Activated T-cell treated with anti-CD3 and anti-CD28 coated beads, Interleukin-2, amount 50 U/mL, for 72 hours (primary cell): ENCODE measurements around the gene WFDC5. TPM values are rescaled to one million over a fixed set of nuclear protein-coding genes. Genes with fewer than 3 reads are reported as not detected.

Experiments used
- ATAC-seq, 2 donors: fragments of 150-1000 bp; cut with Tn5 transposase; replicated peaks in 1 of 2; 2 replicates each; pipeline ENCODE4 v1.10.0; 2021; ENCODE audit warnings: moderate library complexity in 2 of 2, mild to moderate bottlenecking in 1 of 2
- DNase-seq, 2 donors: peaks; one replicate each; pipeline ENCODE4 v3.0.0; 2021 to 2022; ENCODE audit warnings: mixed read lengths in 1 of 2
- H3K27ac Mint-ChIP-seq: one replicate; pipeline ENCODE4 v1.8.0; 2022; ENCODE audit warnings: mild to moderate bottlenecking, moderate library complexity, mixed read lengths
- H3K27me3 Mint-ChIP-seq: one replicate; pipeline ENCODE4 v1.8.0; 2022; ENCODE audit warnings: low read depth, mixed read lengths
- H3K36me3 Mint-ChIP-seq, 2 donors: one replicate each; pipeline ENCODE4 v1.8.0; 2022; ENCODE audit warnings: mixed read lengths in 2 of 2, mild to moderate bottlenecking in 1 of 2; ENCODE audit not compliant: insufficient read depth in 2 of 2
- H3K4me1 Mint-ChIP-seq: one replicate; pipeline ENCODE4 v1.8.0; 2022; ENCODE audit warnings: low read depth, mixed read lengths
- H3K4me3 Mint-ChIP-seq, 2 donors: one replicate each; pipeline ENCODE4 v1.8.0; 2022; ENCODE audit warnings: mild to moderate bottlenecking in 2 of 2, mixed read lengths in 2 of 2, moderate library complexity in 2 of 2
- H3K9me3 Mint-ChIP-seq, 2 donors: one replicate each; pipeline ENCODE4 v1.8.0; 2022; ENCODE audit warnings: mixed read lengths in 2 of 2
- total RNA-seq, 2 donors: library from RNA; stranded (reverse); gene quantifications; one replicate each; pipeline ENCODE4 v1.2.3, GENCODE V29; 2022

The WFDC5 gene
- total RNA-seq, 2 donors from 2014 or later: 1.4 TPM; not detected in 1

DNA sequence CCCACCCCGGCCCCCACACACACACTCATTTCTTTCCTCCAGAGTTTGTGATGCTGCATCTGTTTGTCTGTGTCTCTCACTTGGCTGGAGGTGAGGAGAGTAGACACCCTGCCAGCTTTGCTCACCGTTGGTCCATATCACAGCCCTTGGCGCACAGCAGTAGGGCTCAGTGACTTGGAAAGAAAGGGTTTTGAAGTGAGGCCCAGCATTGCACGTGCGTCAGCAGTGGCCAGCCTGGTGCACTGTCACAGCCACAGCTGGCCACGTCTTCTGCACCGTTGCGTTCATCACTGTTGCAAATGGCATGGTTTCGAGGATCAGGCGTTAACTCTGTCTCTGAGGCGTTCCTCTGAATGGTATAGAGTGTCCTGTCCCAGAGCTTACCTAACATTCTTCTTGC lies 3.7 kb downstream of the WFDC5 start:
- H3K9me3 Mint-ChIP-seq: no peaks in the 10 kb centered on the region
- no peak for DNase-seq
- H3K36me3 Mint-ChIP-seq: no peaks in the 10 kb centered on the region
- H3K4me3 Mint-ChIP-seq: no peak overlapping the region
- no peak for ATAC-seq
- H3K4me1 Mint-ChIP-seq: peaks cover 17% of the 10 kb centered on the region
- H3K27ac Mint-ChIP-seq: no peak overlapping the region
- peaks cover 22% of the 10 kb centered on the region for H3K27me3 Mint-ChIP-seq

DNA sequence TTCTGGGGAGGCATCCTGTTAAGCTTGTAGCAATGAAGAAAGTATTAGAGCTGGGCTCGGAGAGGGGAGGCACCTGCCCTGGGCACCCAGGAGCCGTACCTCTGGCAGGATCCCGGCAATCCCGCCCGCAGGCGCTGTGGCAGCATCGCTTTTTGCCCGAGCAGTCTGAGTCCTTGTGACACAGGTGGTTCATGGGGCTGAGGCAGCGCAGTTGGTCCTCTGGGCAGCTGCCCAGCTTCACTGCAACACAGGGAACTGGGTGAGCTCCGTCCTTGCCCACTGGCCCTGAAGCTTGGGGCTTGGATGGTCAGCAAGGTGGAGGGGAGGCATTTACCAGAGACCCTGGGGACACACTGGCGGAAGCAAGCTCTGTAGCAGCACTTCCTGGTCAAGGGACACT lies 4.7 kb downstream of the WFDC5 start:
- DNase-seq: no peak
- peaks cover 10% of the 10 kb centered on the region for H3K4me1 Mint-ChIP-seq
- H3K27ac Mint-ChIP-seq: no peak overlapping the region
- H3K9me3 Mint-ChIP-seq: no peaks in the 10 kb centered on the region
- H3K27me3 Mint-ChIP-seq: peaks cover 22% of the 10 kb centered on the region
- no peak for ATAC-seq
- H3K4me3 Mint-ChIP-seq: no peak overlapping the region
- H3K36me3 Mint-ChIP-seq: no peaks in the 10 kb centered on the region

DNA sequence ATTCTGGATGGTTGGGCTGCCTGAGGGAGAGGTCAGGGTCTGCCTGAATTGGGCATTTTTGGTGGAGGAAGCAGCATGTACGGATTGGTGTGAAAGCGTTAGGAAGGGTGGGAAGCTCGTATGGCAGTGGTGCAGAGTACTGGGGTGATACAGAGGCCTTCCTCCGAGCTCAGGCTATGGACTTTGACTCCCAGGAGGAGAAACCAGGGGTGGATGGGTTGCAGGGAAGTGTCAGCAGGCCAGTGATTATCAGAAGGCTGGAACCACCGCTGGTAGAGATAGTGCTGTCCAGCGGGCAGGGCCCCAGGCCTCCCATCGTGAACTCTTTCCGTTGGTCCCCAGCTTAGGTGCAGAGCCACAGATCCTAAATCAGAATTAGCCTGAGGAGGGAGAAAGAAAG lies 5.3 kb downstream of the WFDC5 start:
- Mint-ChIP-seq H3K27ac (no peak overlapping the region), H3K36me3 (no peaks in the 10 kb centered on the region), H3K4me1 (peaks cover 4% of the 10 kb centered on the region), H3K4me3 (no peak overlapping the region), H3K27me3 (peaks cover 19% of the 10 kb centered on the region), H3K9me3 (no peaks in the 10 kb centered on the region)
- DNase-seq: no peak
- ATAC-seq: no peak

DNA sequence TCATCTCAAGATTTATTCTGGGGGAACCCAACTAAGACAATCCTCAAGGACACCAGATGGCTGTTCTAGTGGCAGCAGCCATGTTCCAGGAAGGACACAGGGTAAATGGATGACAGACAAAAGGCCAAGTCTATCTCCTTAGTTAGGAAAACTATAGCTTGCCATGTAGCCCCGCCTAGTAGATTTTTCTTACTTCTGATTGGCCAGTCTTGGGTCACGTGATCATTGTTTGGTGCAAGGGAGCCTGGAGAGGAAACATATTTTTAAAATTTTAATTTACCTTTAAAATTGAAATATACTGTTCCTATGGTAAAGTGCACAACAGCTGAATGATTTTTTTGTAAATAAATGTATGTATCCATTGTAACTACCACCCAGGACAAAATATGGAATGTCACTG lies 9.7 kb downstream of the WFDC5 start:
- Mint-ChIP-seq H3K4me1 (peaks cover 6% of the 10 kb centered on the region), H3K27ac (no peak overlapping the region), H3K9me3 (no peaks in the 10 kb centered on the region), H3K27me3 (peaks cover 36% of the 10 kb centered on the region), H3K4me3 (no peak overlapping the region), H3K36me3 (no peaks in the 10 kb centered on the region)
- DNase-seq (no peak), ATAC-seq (no peak)

DNA sequence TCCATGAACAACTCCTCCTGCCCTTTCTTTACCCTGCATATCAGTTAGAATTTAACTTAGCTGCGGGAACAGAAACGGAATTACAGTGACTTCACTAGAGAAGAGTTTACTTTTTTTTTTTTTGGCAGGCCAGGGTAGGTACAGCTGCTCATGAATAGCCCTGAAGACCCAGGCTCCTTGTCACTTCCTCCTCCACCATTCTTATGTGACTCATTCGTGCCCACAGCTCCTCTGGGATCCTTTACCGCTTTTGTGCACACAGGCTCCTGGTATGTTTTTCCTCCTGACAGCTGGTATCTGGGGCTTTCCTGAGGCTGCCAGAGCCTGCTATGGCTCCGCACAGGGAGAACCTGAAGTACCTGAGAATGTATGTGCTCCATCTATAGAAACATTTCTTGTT lies 10.2 kb downstream of the WFDC5 start:
- Mint-ChIP-seq H3K4me1 (peaks cover 6% of the 10 kb centered on the region), H3K4me3 (no peak overlapping the region), H3K27me3 (peaks cover 41% of the 10 kb centered on the region), H3K36me3 (no peaks in the 10 kb centered on the region), H3K27ac (no peak overlapping the region), H3K9me3 (no peaks in the 10 kb centered on the region)
- no peak for DNase-seq
- ATAC-seq: no peak

DNA sequence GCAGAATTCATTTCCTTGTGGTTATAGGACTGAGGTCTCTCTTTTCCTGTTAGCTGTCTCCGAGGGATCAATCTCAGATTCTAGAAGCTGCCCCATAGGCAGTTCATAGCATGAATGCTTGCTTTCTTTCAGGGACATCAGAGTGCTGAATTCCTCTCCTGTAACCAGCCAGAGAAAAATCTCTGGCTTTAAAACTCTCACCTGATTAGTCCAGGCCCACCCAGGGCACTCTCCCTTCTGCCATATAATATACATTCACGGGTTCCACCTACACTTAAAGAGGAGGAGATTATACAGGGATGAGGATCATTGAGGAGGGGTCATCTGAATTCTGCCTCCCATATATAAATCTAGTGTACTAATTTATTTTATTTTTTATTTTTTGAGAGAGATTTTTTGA lies 11.9 kb downstream of the WFDC5 start:
- Mint-ChIP-seq H3K36me3 (no peaks in the 10 kb centered on the region), H3K27me3 (peaks cover 55% of the 10 kb centered on the region), H3K27ac (peak overlapping the region; percentile 18), H3K4me3 (no peak overlapping the region), H3K9me3 (no peaks in the 10 kb centered on the region), H3K4me1 (peaks cover 6% of the 10 kb centered on the region)
- no peak for ATAC-seq
- DNase-seq: no peak

DNA sequence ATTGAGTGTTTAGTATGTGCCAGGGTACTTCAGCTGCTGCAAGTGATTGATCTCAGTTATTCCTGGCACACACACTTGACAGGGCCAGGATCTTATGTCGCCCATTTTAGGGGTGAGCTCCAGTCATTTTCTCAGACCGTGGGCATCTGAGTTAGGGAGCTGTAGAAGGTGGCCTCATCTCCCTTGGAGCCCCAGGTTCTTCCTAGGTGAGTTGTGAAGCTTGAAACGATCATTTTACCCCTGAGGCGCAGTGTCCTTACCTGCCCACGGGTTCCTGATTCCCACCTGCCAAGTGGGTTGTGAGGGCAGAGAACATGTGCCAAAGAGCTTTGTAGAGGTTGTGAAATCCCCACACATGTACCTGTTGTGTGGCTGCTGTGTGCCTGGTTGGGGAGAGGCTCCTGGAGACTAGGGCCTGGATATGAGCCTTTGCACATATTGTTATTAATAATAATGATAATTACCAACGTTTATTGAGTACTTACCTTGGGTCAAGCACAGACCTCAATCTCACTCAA lies 13.6 kb downstream of the WFDC5 start:
- H3K9me3 Mint-ChIP-seq: no peaks in the 10 kb centered on the region
- H3K36me3 Mint-ChIP-seq: no peaks in the 10 kb centered on the region
- H3K4me3 Mint-ChIP-seq: peak overlapping the region; percentile 68 to 74
- ATAC-seq (no peak), DNase-seq (no peak)
- H3K27ac Mint-ChIP-seq: no peak overlapping the region
- peaks cover 62% of the 10 kb centered on the region for H3K27me3 Mint-ChIP-seq
- peaks cover 15% of the 10 kb centered on the region for H3K4me1 Mint-ChIP-seq

DNA sequence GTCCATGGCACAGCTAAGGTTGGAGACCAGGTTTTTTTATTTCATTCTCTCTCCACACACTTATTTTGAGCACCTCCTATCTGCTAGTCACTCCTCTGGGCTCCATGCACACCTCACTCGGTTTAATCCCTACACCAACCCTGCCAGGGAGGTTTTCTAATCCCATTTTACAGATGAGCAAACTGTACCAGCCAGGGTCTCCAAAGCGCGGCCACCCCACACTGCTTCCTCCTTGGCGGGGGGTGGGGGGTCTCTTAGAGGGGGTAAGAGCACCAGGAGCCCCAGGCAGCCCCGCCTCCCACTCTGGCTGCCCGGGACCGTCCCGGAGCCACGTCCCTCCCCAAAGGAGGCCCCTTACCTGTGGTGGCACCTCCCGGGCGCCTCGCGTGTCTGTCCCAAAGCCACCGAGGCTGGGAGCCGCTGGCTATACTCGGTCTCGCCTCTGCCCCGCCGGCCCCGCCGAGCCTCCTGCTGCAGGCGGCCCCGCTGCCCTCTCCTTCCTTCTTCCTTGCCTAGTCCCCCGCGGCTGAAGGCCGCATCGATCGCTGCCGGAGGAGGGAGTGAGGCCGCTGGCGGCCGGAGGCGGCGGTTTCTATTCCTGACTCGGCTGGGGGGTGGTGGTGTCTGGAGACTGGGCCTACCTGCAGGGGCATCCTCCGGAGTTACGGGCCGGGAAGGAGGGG lies 14.3 kb downstream of the WFDC5 start, which contains the start of gene KCNS1:
KCNS1 (minus strand) TSS at position 565 of the 683 bp plus-strand sequence. CDS start 1,891 bp downstream, outside the sequence.
- Mint-ChIP-seq H3K9me3 (no peaks in the 10 kb centered on the region), H3K4me1 (peaks cover 22% of the 10 kb centered on the region), H3K27me3 (peaks cover 61% of the 10 kb centered on the region), H3K27ac (no peak within 1 kb of the TSS), H3K36me3 (no peaks in the 10 kb centered on the region), H3K4me3 (peak within 1 kb of the TSS; percentile 68 to 74)
- ATAC-seq (peak in 1 of 2 donors; percentile 8), DNase-seq (no peak)

DNA sequence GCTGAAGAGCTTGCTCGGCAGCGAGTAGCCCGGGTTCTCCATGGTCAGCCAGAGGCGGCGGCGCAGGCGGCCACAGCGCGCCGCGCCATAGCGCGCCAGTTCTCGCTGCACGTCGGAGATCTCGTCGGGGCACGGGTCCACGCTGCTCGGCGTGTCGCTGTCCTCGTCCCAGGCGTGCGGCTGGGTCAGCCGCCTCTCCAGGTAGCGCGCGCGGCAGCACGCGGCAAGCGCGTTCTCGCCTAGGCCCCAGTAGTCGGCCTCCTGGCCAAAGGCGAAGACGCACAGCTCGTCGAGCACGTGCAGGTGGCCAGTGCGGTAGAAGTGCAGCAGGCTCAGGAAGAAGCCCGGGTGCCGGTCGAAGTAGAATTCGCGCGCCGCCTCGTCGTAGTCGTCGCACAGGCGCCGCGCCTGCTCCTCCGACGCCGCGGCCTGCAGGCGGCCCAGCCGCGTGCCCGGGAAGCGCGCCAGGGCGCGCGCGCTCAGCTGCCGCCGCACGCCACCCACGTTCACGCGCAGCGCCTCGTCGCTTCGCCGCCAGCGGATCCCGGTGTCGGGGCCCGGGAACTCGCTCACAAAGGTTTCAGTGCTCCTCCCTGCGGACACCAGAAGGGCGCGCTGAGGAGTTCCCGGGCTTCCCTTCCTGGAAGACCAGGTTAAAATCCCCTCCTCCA lies 16.7 kb downstream of the WFDC5 start:
- DNase-seq (peak; percentile 19 to 41), ATAC-seq (peak; percentile 16)
- no peaks in the 10 kb centered on the region for H3K36me3 Mint-ChIP-seq
- H3K4me3 Mint-ChIP-seq: peak overlapping the region; percentile 75 to 77
- H3K27me3 Mint-ChIP-seq: peaks cover 57% of the 10 kb centered on the region
- H3K27ac Mint-ChIP-seq: no peak overlapping the region
- no peaks in the 10 kb centered on the region for H3K9me3 Mint-ChIP-seq
- H3K4me1 Mint-ChIP-seq: peaks cover 25% of the 10 kb centered on the region

DNA sequence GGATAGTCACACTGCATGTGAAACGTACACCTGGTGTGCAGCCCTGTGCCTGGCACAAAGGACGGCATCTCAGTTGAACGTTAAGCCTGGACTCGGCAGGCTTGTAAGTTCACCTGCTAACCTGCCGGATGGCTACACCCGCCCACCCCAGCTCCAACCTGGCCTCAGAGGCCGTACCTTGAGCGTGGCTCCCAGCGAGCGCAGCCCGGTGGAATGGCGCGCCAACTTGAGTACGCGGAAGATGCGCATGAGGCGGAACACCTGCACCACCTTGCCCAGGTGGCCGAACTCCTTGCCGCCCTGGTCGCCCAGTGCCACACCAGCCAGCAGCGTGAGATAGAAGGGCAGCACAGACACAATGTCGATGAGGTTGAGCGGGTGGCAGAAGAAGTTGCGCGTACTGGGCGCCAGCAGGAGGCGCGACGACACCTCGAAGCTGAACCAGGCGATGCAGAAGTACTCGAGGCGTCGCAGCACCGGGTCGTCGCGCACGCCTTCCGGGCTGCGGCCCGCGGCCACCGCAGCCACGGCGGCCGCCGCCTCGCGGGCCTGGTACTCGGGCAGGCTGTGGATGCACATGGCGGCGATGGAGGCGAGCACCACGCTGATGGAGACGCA lies 17.4 kb downstream of the WFDC5 start:
- H3K36me3 Mint-ChIP-seq: no peaks in the 10 kb centered on the region
- DNase-seq: peak; percentile 66 to 69
- peaks cover 50% of the 10 kb centered on the region for H3K27me3 Mint-ChIP-seq
- H3K9me3 Mint-ChIP-seq: no peaks in the 10 kb centered on the region
- H3K4me1 Mint-ChIP-seq: peaks cover 25% of the 10 kb centered on the region
- ATAC-seq: peak; percentile 65 to 72
- H3K4me3 Mint-ChIP-seq: peak overlapping the region; percentile 75 to 77
- H3K27ac Mint-ChIP-seq: no peak overlapping the region

DNA sequence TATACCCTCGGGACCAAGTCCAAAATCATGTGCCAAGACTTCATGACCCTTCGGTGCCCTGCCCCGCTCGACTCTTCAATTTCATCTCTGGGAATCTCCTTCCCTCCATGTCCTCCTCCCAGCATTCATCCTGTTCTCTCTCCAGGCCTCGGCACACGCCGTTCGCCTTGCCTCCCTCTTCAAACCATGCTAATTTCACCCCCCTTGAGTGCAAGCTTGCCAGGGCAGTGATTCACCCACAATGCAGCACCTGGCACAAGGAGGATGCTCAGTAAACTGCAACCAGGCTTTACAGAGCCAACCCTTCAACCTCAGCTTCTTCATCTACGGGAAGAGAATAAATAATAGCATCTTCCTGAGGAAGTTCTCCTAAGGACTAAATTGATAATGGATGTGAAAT lies 18.2 kb downstream of the WFDC5 start:
- H3K4me3 Mint-ChIP-seq: no peak overlapping the region

DNA sequence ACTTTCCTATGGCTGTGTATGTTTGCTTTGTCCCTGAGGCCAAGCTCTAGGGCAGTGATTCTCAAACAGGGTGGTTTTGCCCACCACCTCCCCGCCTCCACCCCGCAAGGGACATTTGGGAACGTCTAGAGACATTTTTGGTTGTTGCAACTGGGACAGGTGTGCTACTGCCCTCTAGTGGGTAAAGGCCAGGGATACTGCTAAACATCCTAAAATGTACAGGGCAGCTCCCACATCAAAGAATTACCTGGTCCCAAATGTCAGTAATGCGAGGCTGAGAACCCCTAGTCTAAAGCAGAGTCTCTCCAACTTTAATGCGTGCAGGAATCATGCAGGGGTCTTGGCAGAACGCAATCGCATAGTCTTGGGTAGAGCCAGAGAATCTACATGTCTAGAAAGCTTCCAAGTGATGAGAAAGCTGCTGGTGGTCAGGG lies 19.2 kb downstream of the WFDC5 start:
- H3K27ac Mint-ChIP-seq: no peak overlapping the region
- peak; percentile 62 to 71 for DNase-seq
- no peak overlapping the region for H3K4me3 Mint-ChIP-seq
- H3K36me3 Mint-ChIP-seq: no peaks in the 10 kb centered on the region
- peaks cover 19% of the 10 kb centered on the region for H3K4me1 Mint-ChIP-seq
- no peaks in the 10 kb centered on the region for H3K9me3 Mint-ChIP-seq
- H3K27me3 Mint-ChIP-seq: peaks cover 37% of the 10 kb centered on the region
- ATAC-seq: peak; percentile 19 to 41

More for the DNA sequence above, 18.2 kb downstream of the WFDC5 start:
- Mint-ChIP-seq H3K27ac (no peak overlapping the region), H3K9me3 (no peaks in the 10 kb centered on the region), H3K4me1 (peaks cover 25% of the 10 kb centered on the region), H3K27me3 (peaks cover 43% of the 10 kb centered on the region), H3K36me3 (no peaks in the 10 kb centered on the region)
- ATAC-seq (no peak), DNase-seq (no peak)

DNA sequence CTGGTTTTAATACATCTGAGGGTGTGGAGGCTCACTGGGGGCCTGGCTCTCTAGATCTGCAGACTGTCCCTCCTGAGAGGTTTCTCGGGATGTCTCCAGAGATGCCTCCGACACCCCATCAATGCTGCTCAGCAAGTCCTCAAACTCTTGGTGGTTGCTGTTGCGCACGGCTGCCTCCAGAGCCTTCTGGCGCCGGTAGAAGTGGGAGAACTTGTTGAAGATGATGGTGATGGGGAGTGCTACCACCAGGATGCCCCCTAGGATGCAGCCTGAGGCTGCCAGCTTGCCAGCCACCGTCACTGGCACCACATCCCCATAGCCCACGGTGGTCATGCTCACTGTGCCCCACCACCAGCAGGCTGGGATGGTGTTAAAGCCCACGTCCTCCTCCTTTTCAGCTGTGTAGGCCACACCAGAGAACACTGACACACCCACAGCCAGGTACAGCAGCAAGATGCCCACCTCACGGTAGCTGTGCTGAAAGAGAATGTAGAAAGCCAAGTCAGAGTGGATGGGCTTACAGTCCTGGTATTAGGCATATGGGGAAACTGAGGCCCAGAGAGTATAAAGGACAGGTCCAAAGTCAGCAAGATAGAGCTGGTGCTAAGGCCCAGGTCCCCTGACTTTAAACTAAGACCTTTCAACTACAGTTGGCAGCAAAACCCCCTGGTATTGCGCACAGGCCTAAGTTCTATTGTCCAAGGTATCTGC lies 20.0 kb downstream of the WFDC5 start:
- no peaks in the 10 kb centered on the region for H3K36me3 Mint-ChIP-seq
- no peaks in the 10 kb centered on the region for H3K9me3 Mint-ChIP-seq
- no peak for ATAC-seq
- no peak overlapping the region for H3K27ac Mint-ChIP-seq
- H3K27me3 Mint-ChIP-seq: peaks cover 30% of the 10 kb centered on the region
- peaks cover 19% of the 10 kb centered on the region for H3K4me1 Mint-ChIP-seq
- DNase-seq: no peak
- no peak overlapping the region for H3K4me3 Mint-ChIP-seq
